ENCODE data around the gene CDH1.
"Not testable (repeated sequence)": the region's sequence is repeated elsewhere in the genome, so short reads cannot be mapped to it uniquely, and the experiment has no call there.

The CDH1 gene

GRCh38 chr16:68806422-68806821, 69.3 kb downstream of the CDH1 start:
- Mint-ChIP-seq H3K4me1 (ENCODE audit: low read depth) (peaks cover 2% of the 10 kb centered on the region), H3K36me3 (ENCODE audit: low read depth) (no peaks in the 10 kb centered on the region), H3K27ac (no peak overlapping the region), H3K27me3 (ENCODE audit: low read depth) (no peaks in the 10 kb centered on the region), H3K4me3 (no peak overlapping the region), H3K9me3 (no peaks in the 10 kb centered on the region)

- peaks cover 2% of the 10 kb centered on the region for H3K4me1 Mint-ChIP-seq (ENCODE audit: low read depth)
- H3K9me3 Mint-ChIP-seq: no peaks in the 10 kb centered on the region
- H3K36me3 Mint-ChIP-seq (ENCODE audit: low read depth): no peaks in the 10 kb centered on the region
- H3K27ac Mint-ChIP-seq: no peak overlapping the region
- no peaks in the 10 kb centered on the region for H3K27me3 Mint-ChIP-seq (ENCODE audit: low read depth)
- no peak overlapping the region for H3K4me3 Mint-ChIP-seq
These were observed 69.9 kb downstream of the CDH1 start for GRCh38 chr16:68806981-68807380.

GRCh38 chr16:68814516-68814915, 77.4 kb downstream of the CDH1 start:
- no peak overlapping the region for H3K27ac Mint-ChIP-seq
- no peaks in the 10 kb centered on the region for H3K9me3 Mint-ChIP-seq
- H3K4me3 Mint-ChIP-seq: no peak overlapping the region
- H3K4me1 Mint-ChIP-seq (ENCODE audit: low read depth): no peaks in the 10 kb centered on the region
- peaks cover 5% of the 10 kb centered on the region for H3K36me3 Mint-ChIP-seq (ENCODE audit: low read depth)
- no peaks in the 10 kb centered on the region for H3K27me3 Mint-ChIP-seq (ENCODE audit: low read depth)

GRCh38 chr16:68823401-68824135, 86.5 kb downstream of the CDH1 start:
- H3K27me3 Mint-ChIP-seq (ENCODE audit: low read depth): peaks cover 4% of the 10 kb centered on the region
- H3K4me3 Mint-ChIP-seq: no peak overlapping the region
- peaks cover 3% of the 10 kb centered on the region for H3K36me3 Mint-ChIP-seq (ENCODE audit: low read depth)
- no peaks in the 10 kb centered on the region for H3K9me3 Mint-ChIP-seq
- H3K4me1 Mint-ChIP-seq (ENCODE audit: low read depth): no peaks in the 10 kb centered on the region
- no peak overlapping the region for H3K27ac Mint-ChIP-seq

- H3K9me3 Mint-ChIP-seq: no peaks in the 10 kb centered on the region
- H3K4me1 Mint-ChIP-seq (ENCODE audit: low read depth): no peaks in the 10 kb centered on the region
- H3K27ac Mint-ChIP-seq: no peak overlapping the region
- peaks cover 4% of the 10 kb centered on the region for H3K27me3 Mint-ChIP-seq (ENCODE audit: low read depth)
- peaks cover 3% of the 10 kb centered on the region for H3K36me3 Mint-ChIP-seq (ENCODE audit: low read depth)
- no peak overlapping the region for H3K4me3 Mint-ChIP-seq
These were observed 88.3 kb downstream of the CDH1 start for GRCh38 chr16:68825427-68825826.

- Mint-ChIP-seq H3K4me3 (no peak overlapping the region), H3K27ac (no peak overlapping the region), H3K27me3 (ENCODE audit: low read depth) (peaks cover 4% of the 10 kb centered on the region), H3K4me1 (ENCODE audit: low read depth) (no peaks in the 10 kb centered on the region), H3K36me3 (ENCODE audit: low read depth) (peaks cover 3% of the 10 kb centered on the region), H3K9me3 (no peaks in the 10 kb centered on the region)
These were observed 89.6 kb downstream of the CDH1 start for GRCh38 chr16:68826652-68827051.

- Mint-ChIP-seq H3K4me3 (no peak overlapping the region), H3K9me3 (no peaks in the 10 kb centered on the region), H3K27ac (no peak overlapping the region), H3K36me3 (ENCODE audit: low read depth) (no peaks in the 10 kb centered on the region), H3K4me1 (ENCODE audit: low read depth) (peaks cover 4% of the 10 kb centered on the region), H3K27me3 (ENCODE audit: low read depth) (peaks cover 8% of the 10 kb centered on the region)
These were observed 96.2 kb downstream of the CDH1 start for GRCh38 chr16:68833251-68833650.

GRCh38 chr16:68834550-68834949, 97.5 kb downstream of the CDH1 start:
- Mint-ChIP-seq H3K27ac (no peak overlapping the region), H3K4me3 (no peak overlapping the region), H3K9me3 (no peaks in the 10 kb centered on the region), H3K27me3 (ENCODE audit: low read depth) (peaks cover 8% of the 10 kb centered on the region), H3K36me3 (ENCODE audit: low read depth) (no peaks in the 10 kb centered on the region), H3K4me1 (ENCODE audit: low read depth) (peaks cover 4% of the 10 kb centered on the region)

GRCh38 chr16:68835970-68836369, 98.9 kb downstream of the CDH1 start:
- Mint-ChIP-seq H3K4me1 (ENCODE audit: low read depth) (peaks cover 4% of the 10 kb centered on the region), H3K27me3 (ENCODE audit: low read depth) (peaks cover 8% of the 10 kb centered on the region), H3K9me3 (no peaks in the 10 kb centered on the region), H3K27ac (no peak overlapping the region), H3K36me3 (ENCODE audit: low read depth) (no peaks in the 10 kb centered on the region), H3K4me3 (no peak overlapping the region)

GRCh38 chr16:68839831-68840230, 102.7 kb downstream of the CDH1 start:
- no peak overlapping the region for H3K4me3 Mint-ChIP-seq
- no peaks in the 10 kb centered on the region for H3K36me3 Mint-ChIP-seq (ENCODE audit: low read depth)
- peaks cover under 1% of the 10 kb centered on the region for H3K27me3 Mint-ChIP-seq (ENCODE audit: low read depth)
- H3K27ac Mint-ChIP-seq: no peak overlapping the region
- peaks cover 12% of the 10 kb centered on the region for H3K4me1 Mint-ChIP-seq (ENCODE audit: low read depth)
- H3K9me3 Mint-ChIP-seq: no peaks in the 10 kb centered on the region

GRCh38 chr16:68842964-68843481, 105.9 kb downstream of the CDH1 start:
- H3K27ac Mint-ChIP-seq: peak overlapping the region; percentile 91
- not testable (repeated sequence) for H3K9me3 Mint-ChIP-seq; H3K36me3 Mint-ChIP-seq (ENCODE audit: low read depth); H3K27me3 Mint-ChIP-seq (ENCODE audit: low read depth)
- H3K4me3 Mint-ChIP-seq: peak overlapping the region; percentile 92
- peaks cover 25% of the 10 kb centered on the region for H3K4me1 Mint-ChIP-seq (ENCODE audit: low read depth)

- Mint-ChIP-seq H3K36me3 (ENCODE audit: low read depth) (peaks cover 4% of the 10 kb centered on the region), H3K4me3 (peak within 1 kb of the TSS; percentile 92), H3K27ac (peak within 1 kb of the TSS; percentile 91), H3K9me3 (no peaks in the 10 kb centered on the region), H3K4me1 (ENCODE audit: low read depth) (peaks cover 25% of the 10 kb centered on the region), H3K27me3 (ENCODE audit: low read depth) (no peaks in the 10 kb centered on the region)
These were observed 106.6 kb downstream of the CDH1 start, which contains the start of gene TANGO6 for GRCh38 chr16:68843482-68844210. Gene TANGO6 (plus strand): TSS chr16:68843531. CDS start chr16:68843618, 87 bp downstream.

- Mint-ChIP-seq H3K27me3 (ENCODE audit: low read depth) (no peaks in the 10 kb centered on the region), H3K27ac (peak overlapping the region; percentile 91), H3K4me3 (peak overlapping the region; percentile 92), H3K36me3 (ENCODE audit: low read depth) (peaks cover 4% of the 10 kb centered on the region), H3K9me3 (no peaks in the 10 kb centered on the region), H3K4me1 (ENCODE audit: low read depth) (peaks cover 25% of the 10 kb centered on the region)
These were observed 107.1 kb downstream of the CDH1 start for GRCh38 chr16:68844211-68844564.

- peaks cover 6% of the 10 kb centered on the region for H3K36me3 Mint-ChIP-seq (ENCODE audit: low read depth)
- no peak overlapping the region for H3K4me3 Mint-ChIP-seq
- H3K4me1 Mint-ChIP-seq (ENCODE audit: low read depth): peaks cover 22% of the 10 kb centered on the region
- H3K27ac Mint-ChIP-seq: no peak overlapping the region
- H3K9me3 Mint-ChIP-seq: no peaks in the 10 kb centered on the region
- H3K27me3 Mint-ChIP-seq (ENCODE audit: low read depth): no peaks in the 10 kb centered on the region
These were observed 111.7 kb downstream of the CDH1 start for GRCh38 chr16:68848786-68849185.

GRCh38 chr16:68850481-68850880, 113.4 kb downstream of the CDH1 start:
- Mint-ChIP-seq H3K9me3 (no peaks in the 10 kb centered on the region), H3K27me3 (ENCODE audit: low read depth) (no peaks in the 10 kb centered on the region), H3K27ac (no peak overlapping the region), H3K4me1 (ENCODE audit: low read depth) (peaks cover 8% of the 10 kb centered on the region), H3K4me3 (no peak overlapping the region), H3K36me3 (ENCODE audit: low read depth) (peaks cover 6% of the 10 kb centered on the region)

Data from T-helper 1 cell treated with Interleukin-12 subunit alpha and Interleukin-12 subunit beta and Interleukin-4 antibody, amounts not matched to agents 30 μg/mL and 1 μg/mL, for 36 hours (primary cell).